ENCODE measurements around the gene MACROH2A1.
A peak's percentile ranks its signal among the peaks of the same experiment; 100 is the strongest.

MACROH2A1 gene

DNA sequence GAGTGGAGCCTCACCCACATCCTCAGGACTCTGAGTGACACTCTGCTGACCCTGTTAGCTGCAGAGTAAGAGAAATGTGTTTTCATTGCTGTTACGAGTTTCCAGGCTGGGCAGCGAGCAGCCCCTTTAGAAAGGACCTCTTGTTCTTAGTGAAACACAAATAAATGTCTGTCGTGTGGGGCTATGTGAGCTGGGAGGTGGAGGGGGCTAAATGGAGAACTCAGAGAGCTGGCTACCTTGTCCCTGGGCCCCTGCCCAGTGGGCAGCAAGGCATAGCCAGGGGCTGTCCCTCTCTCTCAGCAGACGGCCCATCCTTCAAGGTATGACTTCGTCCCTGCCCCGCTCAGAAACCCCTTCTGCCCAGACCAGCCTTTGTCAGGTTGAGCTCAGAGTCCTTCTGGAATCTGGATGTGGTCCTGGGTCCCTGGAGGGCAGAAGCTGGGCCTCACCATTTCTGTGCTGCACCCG is 38.0 kb upstream of the MACROH2A1 start:
- DNase-seq (ENCODE audit: insufficient read length, low spot score): no peak
- FAIRE-seq: no peak

DNA sequence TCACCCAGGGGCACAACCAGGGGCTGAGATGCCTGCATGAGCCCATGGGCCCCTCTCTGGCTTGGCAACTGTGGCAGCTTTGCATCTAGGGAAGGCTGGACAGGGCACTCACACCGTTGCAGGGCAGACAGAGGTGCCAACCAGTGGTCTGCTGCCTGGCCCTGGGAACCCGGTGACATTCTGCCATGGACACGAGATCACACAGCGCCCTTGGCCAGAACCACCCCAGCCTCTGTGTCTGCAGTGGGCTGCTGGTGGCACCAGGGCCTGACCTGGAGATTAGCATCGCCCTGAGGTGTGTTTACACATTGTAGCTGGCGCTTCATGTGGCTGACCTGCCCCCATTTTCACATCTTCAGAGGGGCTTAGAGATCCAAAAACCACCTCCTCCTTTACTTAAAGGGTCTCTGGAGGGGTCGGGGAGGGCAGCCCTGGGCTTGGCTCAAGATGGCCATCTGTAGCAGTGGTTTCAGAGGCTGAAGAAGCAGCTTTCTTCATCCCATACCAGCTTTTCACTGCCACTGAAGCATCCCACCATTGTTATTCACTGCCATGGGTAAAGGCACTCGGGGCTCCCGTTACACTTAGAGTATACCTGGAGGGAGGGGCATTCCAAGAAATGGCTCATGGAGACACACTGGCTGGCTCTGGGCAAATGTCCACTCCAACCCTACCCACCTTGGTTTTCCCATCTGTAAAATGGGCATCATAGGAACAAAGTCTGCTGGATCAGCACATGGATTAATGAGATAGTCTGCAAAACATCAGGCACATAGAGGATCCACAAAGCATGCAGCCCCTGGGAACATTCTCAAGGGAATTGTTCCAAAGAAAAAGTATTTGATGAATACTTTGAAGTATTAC is 36.7 kb upstream of the MACROH2A1 start:
- FAIRE-seq: no peak
- no peak for DNase-seq (ENCODE audit: insufficient read length, low spot score)

DNA sequence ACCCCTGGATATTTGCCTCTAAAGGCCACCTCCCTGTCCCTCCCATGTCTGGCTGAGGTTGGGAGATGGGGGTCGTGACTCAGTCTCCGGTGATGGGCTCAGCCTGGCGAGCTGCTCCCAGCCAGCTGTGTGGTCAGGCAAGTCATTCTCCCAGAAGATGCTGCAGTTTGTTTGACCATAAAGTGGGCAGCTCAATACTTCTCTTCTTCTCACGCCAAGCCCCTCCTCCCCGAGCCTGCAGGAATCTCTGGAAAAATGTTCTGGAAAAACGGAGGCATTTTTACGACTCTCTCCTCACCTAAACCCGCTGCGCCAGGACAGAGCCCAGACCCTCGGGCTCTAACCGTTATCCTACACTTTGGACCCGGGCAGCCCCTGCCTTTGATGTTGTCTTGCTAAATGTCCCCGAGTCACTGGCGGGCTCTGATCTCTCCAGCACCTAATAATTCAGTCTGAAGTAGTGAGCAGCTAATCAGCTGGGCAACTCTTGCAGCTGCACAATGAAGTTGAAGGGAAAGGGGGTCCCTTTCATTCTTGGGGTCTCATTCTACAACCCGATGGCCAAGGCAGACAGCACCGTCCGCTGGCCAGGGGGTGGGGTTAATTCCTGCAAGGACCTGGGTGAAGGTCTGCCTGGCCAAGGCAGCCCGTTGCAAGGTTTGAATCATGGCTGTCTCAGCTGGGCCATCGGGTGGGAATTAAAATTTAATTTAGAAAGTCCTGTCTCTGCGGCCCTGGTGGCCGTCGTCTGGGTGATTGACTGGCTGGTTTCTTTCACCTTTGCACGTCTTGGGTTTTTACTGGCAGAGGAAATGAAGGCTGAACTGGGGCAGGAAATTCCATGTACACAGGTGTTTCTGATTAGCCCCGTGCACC is 35.8 kb upstream of the MACROH2A1 start:
- DNase-seq (ENCODE audit: insufficient read length, low spot score) (no peak), FAIRE-seq (no peak)

DNA sequence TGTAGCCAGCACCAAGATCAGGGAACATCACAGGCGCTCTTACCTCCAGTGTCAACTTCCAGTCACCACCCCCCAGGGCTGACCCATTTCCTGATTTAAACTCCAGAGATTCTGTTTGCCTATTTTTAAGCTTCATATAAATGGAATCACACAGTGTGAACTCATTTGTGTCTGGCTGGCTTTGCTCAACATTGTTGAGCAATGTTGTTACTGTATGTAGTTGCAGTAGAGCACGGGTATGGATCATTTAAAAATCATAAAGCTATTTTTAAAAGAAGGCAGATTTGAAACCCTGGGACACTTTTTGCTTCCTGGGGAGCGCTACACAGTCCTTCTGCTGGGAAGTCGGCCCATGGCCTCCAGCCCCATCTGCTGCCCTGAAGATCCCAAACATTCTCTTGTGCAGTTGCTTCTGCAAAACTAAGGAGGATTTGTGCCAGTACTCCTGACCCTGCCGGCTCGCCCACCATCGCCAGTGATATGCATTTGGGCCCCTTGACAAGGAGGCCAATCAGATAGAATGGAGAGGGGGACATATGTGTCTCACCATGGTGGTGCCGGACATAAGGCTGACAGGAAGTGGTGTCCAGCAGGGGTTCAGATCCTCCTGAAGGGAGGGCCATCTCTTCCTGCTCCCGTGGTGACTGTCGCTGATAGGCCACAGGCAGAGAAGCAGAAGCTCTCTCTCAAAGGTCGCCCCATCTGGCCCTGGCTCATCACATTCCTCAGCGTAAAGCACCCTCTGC is 34.8 kb upstream of the MACROH2A1 start:
- no peak for DNase-seq (ENCODE audit: insufficient read length, low spot score)

DNA sequence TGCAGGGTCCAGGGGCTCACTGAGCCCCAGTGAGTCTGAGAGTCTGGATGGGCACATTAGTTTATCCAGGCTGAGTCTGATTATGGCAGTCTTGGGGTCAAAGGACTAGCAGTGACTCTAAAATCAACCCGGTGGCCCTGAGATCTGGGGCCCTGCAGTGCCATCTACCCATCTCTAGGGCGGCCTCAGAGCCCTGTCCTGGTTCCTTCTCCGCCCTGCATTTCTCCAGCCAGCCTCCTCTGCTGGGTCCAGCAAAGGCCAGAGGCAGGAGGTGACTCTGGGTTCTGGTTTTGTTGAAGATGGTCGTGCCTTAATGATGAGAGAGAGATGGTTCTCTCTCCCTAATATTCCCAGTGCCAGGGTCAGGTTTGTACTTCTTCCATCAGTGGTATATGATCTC is 33.1 kb upstream of the MACROH2A1 start:
- DNase-seq (ENCODE audit: insufficient read length, low spot score): no peak
- FAIRE-seq: no peak

More for the DNA sequence above, 34.8 kb upstream of the MACROH2A1 start:
- FAIRE-seq: no peak

DNA sequence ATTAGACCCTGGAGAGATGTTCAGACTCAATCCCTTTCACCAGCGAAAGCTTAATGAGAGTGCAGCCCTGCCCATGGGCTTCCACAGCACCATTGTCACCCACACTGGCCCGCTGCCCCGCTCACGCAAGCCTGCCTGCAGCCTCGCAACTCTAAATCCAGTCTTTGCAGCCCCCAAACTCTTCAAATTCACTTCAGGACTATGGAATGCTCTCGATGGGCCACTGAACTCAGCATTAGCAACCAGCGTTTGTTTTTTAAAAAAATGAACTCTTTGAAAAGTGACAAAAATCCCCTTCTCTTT is 31.1 kb upstream of the MACROH2A1 start:
- no peak for DNase-seq (ENCODE audit: insufficient read length, low spot score)
- FAIRE-seq: no peak

DNA sequence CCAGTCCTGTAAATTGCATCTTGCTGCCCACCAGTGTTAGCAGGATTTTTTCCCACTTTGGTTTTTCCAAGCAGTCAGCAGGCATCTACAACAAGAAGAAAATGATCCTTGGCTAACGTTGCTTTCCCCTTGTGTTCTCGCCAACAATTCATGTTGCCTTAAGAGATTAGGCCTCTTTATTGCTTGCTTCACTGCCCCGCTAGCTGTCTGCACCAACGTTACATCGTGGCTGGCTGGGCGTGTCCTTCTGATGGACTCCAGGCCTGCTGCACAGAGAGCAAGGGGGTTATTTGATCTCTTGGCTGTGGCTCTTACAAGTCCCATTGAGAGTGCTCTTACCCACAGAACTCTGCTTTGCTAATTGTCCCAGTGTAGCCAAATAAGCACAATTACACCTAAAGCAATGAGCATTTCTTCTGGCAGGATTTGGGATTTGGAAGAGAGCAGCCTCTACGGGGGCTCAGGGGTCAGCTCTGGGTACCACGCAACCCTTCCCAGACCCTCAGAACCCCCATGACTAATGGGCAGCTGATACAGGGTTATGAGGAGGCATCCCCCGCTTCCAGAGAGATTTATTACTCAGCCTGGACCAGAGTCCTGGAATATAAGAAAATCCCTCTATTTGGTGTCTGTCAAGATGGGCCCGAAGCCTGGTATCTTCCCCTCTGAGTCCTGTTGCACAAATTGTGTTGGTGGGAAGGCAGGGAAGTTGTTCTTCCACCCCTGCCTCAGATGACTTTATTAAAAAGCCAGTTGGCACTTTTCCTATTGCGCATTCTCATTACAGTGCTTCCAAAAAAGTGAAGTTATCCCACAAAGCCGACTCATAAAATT is 30.5 kb upstream of the MACROH2A1 start:
- DNase-seq (ENCODE audit: insufficient read length, low spot score): no peak
- no peak for FAIRE-seq

DNA sequence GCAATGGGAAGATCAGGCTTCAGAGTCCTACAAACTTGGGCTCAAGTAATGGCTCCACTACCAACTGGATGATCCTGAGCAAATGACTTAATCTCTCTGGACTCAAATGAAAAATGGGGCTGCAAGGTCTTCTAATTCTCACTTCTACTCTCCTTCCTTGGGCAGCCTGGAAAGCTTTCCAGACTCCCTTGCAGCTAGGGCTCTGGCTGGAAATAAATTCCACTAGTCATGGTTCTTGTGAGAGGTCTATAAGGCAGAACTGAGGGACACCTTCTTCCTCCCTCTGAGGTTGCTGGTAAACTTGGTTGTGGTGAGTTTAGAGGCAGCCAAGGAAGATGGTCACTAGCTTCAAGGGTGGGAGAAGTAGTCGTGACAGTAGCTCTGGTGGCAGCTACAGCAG is 29.6 kb upstream of the MACROH2A1 start:
- DNase-seq (ENCODE audit: insufficient read length, low spot score) (no peak), FAIRE-seq (no peak)

DNA sequence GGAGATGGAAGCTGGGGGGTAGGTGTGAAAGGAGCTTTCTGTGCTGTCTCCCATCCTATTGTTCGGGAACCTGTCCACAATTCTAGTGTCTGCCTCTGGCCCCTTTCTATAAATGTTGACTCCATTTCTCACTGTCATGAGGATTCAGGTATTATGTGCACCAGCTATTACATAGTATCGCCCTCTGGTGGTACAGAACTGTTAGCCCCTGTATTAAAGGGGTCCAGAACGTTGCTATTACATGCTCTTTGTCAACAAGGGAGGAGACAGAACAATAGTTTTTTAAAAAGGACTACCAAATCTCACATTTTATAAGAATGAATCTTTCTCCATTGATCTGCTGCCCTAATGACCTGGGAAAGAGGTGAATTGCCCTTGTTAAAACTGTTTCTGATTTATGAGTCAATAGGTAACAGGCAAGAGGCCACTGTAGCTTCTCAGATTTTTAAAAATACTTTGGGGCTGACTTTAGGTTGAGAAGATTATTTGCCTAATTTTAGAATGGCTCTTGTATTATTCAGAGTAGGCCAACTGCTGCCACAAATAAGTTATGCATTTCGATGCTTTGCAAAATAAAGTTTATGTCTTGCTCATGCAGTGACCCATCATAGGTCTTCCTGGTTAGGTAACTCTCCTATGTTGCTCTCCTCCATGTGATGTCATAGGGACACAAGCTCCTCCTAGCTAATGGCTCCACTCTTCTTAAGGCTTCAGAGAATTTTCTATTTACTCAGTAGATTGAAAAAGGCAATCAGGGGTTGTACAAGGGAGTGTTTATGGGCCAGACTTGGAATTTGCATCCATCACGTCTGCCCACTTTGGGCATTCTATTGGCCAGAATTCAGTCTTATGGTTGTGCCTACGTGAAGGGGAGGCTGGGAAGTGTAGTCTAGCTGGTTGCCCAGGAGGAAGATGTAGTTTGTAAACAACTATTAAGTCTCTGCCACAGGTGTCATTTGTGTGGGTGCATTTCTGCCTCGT is 27.4 kb upstream of the MACROH2A1 start:
- peak; percentile 24 for DNase-seq (ENCODE audit: insufficient read length, low spot score)
- peak; percentile 78 for FAIRE-seq

DNA sequence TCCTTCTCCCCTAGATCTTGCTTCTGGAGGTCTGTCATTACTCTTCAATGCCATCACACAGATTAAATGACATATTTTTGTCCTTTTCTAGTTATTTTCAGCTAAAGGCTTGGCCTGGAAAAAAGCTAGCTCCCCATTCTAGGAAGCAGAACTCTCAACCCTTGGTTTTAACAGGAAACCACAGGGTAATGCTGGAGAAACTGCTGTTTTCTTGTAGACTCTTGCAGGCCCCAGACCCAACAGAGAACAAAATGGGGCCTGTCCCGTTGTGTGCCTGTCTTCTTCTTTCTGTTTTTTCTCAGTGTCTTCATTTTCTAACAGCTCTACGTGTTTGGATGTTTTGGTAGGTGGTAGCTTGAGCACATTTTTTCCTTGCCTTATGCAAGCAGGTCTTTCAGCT is 26.6 kb upstream of the MACROH2A1 start:
- DNase-seq (ENCODE audit: insufficient read length, low spot score) (no peak), FAIRE-seq (no peak)

DNA sequence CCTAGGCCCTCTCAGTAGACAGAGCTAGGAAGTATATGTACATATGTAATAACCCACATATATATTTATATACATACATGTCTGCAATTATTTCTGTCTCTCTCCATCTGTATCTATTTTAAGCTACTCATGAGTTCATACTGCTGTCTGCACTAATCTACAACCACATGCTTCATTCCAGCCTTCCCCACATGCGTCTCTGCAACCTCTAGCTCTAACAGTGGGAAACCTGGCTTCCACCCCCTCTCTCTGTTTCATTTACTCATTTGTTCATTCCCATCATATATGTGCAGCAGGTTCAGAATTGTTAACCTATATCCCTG is 24.8 kb upstream of the MACROH2A1 start:
- FAIRE-seq (no peak), DNase-seq (ENCODE audit: insufficient read length, low spot score) (no peak)

DNA sequence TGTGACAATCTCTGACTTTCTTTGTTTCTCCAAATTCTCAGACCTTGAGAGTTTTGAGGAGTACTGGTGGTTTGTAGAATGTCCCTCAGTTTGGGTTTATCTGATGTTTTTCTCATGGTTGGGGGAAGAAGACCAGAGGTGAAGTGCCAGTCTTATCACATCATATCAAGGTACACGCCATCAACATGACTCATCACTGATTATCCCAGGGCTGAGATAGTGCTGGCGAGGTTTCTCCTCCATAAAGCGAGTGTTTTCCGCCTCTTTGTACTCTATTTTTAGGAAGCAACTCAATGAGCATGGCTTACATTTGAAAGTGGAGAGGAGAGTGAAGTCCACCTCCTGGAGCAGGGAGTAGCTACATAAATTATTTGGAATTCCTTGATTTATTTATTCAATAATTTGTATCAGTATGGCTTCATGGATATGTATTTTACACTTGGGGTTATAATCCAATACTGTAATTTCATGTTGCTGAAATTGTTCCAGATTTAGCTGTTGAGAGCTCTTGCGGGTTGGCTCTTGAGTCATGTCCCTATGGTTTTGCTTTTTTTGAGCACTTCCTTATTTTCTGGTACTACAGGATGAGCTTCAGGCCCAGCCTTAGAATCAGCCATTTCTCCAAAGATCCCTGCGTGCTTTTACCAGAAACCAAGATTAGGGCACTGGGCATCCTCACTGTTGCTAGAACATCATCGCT is 24.3 kb upstream of the MACROH2A1 start:
- no peak for DNase-seq (ENCODE audit: insufficient read length, low spot score)
- no peak for FAIRE-seq

DNA sequence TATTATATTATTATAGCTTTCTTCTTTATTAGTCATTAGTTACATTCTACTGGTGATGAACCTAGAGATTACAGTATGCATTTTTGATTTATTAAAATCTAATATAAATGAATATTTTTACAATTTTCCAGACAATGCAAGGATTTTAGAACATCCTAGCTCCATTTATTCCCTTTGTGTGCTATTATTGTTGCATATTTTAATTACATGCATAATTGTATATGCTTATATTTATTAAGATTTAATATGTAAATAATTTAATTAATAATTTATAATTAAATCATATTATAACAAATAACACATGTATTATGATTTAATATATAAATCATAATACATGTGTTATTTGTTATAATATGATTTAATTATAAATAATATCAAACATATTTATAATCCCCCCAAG is 23.4 kb upstream of the MACROH2A1 start:
- no peak for FAIRE-seq
- no peak for DNase-seq (ENCODE audit: insufficient read length, low spot score)

DNA sequence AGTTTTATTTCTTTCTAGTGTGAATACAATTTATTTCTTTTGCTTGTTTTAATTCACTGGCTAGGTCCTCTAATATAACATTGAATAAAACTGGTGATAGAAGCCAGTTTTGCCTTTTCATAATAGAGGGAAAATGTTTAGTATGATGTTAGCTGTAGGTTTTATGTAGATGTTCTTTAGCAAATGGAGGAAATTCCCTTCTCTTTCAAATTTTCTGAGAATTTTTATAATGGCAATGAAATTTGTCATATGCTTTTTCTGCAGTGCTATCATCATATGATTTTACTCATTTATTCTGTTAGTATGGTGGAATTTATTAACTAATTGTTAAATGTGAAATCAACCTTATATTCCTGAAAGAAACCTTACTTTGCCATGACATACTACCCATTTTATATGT is 18.1 kb upstream of the MACROH2A1 start:
- DNase-seq (ENCODE audit: insufficient read length, low spot score) (no peak), FAIRE-seq (no peak)

DNA sequence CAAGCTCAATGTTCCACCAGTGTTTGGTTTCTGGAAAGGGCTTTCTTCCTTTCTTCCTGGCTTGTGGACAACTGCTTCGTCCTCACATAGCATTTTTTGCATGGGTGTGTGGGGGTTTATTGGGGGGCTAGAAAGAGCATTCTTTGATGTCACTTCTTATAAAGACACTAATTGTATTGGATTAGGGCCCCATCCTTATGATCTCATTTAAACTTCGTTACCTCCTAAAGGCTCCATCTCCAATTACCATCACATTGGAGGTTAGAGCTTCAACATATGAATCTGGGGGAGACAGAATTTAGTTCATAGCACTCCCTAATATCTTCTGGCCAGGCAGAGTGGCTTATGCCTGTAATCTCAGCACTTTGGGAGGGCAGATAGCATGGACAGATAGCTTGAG is 6.1 kb upstream of the MACROH2A1 start:
- FAIRE-seq (no peak), DNase-seq (ENCODE audit: insufficient read length, low spot score) (no peak)

DNA sequence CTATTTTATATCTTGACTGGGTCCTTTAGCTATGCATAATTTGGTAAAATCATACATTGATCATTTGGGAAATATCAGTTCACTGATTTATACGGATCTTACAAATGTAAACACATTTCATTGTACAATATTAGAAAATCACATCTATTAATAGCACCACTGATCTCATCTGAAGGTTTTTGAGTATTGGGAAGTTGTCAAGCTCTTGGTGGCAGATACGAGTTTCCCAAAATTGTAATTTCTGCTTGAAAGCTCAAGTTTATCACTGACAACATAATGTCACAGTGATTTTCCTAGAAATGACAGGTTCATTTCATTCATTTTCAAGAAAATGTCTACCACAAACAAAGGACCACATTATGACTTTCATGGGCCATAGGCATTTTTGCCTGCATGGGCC is 3.0 kb upstream of the MACROH2A1 start:
- FAIRE-seq (no peak), DNase-seq (ENCODE audit: insufficient read length, low spot score) (no peak)

DNA sequence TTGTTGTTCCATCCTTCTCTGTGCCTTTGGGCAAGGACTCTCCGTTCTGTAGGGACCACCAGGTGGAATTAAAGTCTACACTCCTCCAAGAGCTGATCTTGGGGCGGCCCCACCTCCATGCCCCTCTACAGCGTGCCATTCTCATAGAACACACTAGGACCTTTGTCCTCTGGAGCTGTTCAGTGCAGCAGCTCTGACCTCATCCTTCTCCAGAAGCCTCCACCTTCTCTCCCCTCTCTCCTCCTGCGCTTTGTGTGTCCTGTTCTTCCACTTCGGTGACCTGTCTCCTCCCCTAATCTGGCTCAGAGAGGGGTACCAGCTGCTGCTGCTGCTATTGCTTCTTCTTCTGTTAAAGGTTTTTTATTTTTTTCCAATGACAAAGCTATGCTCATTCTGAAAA is 1.8 kb upstream of the MACROH2A1 start:
- no peak for FAIRE-seq

DNA sequence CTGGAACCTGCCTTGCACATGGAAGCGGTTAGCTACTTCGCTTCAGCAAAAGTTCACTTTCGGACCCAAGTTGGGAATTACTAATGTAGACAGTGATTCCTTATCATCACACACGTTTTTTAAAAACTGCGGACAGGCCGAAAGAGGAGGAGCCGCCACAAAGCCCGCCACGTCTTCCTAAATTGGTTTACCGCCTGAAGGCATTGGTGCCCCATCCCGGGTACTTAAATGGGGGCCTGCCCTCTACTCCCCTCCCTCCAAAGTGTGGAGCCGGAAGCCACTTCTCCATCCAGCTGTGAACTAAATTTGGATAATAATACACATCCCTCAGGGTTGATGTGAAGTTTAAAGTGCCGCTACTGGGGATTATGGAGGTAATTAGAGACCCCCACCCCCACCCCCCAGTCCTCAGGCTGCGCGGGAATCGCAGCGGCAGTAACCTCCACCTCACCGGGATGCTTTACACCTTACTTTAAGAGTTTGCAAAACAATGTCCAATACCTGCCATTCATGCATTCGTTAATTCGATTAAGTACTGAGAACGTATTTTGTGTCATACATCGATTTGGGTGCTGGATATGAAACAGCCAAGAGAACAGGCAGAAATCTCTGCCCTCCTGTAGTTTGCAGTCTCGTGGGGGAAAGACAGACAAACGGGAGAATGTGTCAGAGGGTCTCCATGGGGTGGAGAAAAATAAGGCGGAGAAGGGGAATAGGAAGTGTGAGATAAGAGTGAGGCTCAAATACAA is 937 bp upstream of the MACROH2A1 start:
- no peak for FAIRE-seq

More for the DNA sequence above, 1.8 kb upstream of the MACROH2A1 start:
- DNase-seq (ENCODE audit: insufficient read length, low spot score): no peak

More for the DNA sequence above, 937 bp upstream of the MACROH2A1 start:
- no peak for DNase-seq (ENCODE audit: insufficient read length, low spot score)
